GM12878 (cell line): ENCODE data around the gene PNMA6F. TPM values are rescaled to one million over a fixed set of nuclear protein-coding genes. Genes with fewer than 3 reads are reported as not detected.

Experiments used
- ATAC-seq: fragments of 200-7000 bp; cut with Tn5 transposase; 3 replicates; pipeline ENCODE4 v1.9.1; 2020; ENCODE audit warnings: mild to moderate bottlenecking, moderate library complexity
- BruUV-seq: library from RNA; stranded (reverse); fragments of 400-500 nt; replicated peaks from 2 replicates; lab custom pipeline; 2021; lab: Mats Ljungman, UMichigan
- CTCF ChIA-PET: fragments of 300-600 bp; sonication (Branson Sonifier 250); formaldehyde crosslinking; extraction: SDS; loops from one replicate; lab custom pipeline; 2021; ENCODE audit warnings: inconsistent platforms; lab: Yijun Ruan, JAX
- POLR2A ChIA-PET: fragments of 350-600 bp; formaldehyde crosslinking; extraction: SDS; loops from one replicate; lab custom pipeline; 2021; ENCODE audit warnings: inconsistent platforms; lab: Charles Lee
- RAD21 ChIA-PET: fragments of 300-600 bp; sonication (Branson Sonifier 250); formaldehyde crosslinking; loops from one replicate; lab custom pipeline; 2023; ENCODE audit warnings: antibody characterized with exemption; ENCODE audit not compliant: unreplicated experiment; lab: Charles Lee
- SMC1A ChIA-PET: fragments of 300-600 bp; sonication (Branson Sonifier 250); formaldehyde crosslinking; loops from one replicate; lab custom pipeline; 2023; ENCODE audit not compliant: unreplicated experiment, uncharacterized antibody; lab: Charles Lee
- DNase-seq: peaks from one replicate; pipeline ENCODE4 v3.0.0-alpha.2; 2011; ENCODE audit warnings: low read depth, low spot score
- FAIRE-seq: peaks from 3 replicates; lab custom pipeline; 2011; peaks lifted over from hg19 to GRCh38; lab: Jason Lieb, UNC
- H2AFZ ChIP-seq: 2 replicates; pipeline ENCODE4 v1.6.0; 2011; ENCODE audit warnings: low read depth, low read length, control low read depth; ENCODE audit not compliant: control insufficient read depth
- H3K27ac ChIP-seq: 2 replicates; pipeline ENCODE4 v1.5.1; 2011; ENCODE audit warnings: control low read depth; ENCODE audit not compliant: control insufficient read depth, insufficient read depth
- H3K27me3 ChIP-seq, 2 experiments: replicated peaks in 1 of 2; 2 replicates each; pipeline versions ENCODE4 v1.6.0 to v1.6.1; 2011; ENCODE audit warnings: low read length in 1 of 2; ENCODE audit not compliant: control insufficient read depth in 2 of 2, insufficient read depth in 2 of 2
- H3K36me3 ChIP-seq, 2 experiments: 2 replicates each; pipeline ENCODE4 v1.5.1; 2011; ENCODE audit warnings: low read length in 1 of 2; ENCODE audit not compliant: control insufficient read depth in 2 of 2, insufficient read depth in 2 of 2
- H3K4me1 ChIP-seq: 2 replicates; pipeline ENCODE4 v1.6.1; 2011; ENCODE audit warnings: mild to moderate bottlenecking, low read length, moderate library complexity, mixed read lengths; ENCODE audit not compliant: control insufficient read depth, insufficient read depth
- H3K4me2 ChIP-seq: 2 replicates; pipeline ENCODE4 v1.6.0; 2011; ENCODE audit warnings: control low read depth; ENCODE audit not compliant: control insufficient read depth, insufficient read depth
- H3K4me3 ChIP-seq: fragments of 200-600 bp; sonication (generic); 2 replicates; pipeline ENCODE4 v1.5.1; 2016
- H3K79me2 ChIP-seq: 2 replicates; pipeline ENCODE4 v1.6.0; 2011; ENCODE audit warnings: low read length; ENCODE audit not compliant: control insufficient read depth, insufficient read depth
- H3K9ac ChIP-seq: 2 replicates; pipeline ENCODE4 v1.8.0; 2011; ENCODE audit warnings: low read length, control low read depth, mixed read lengths; ENCODE audit not compliant: control insufficient read depth, insufficient read depth
- H3K9me3 ChIP-seq: replicated peaks from 3 replicates; pipeline ENCODE4 v1.5.1; 2011; ENCODE audit warnings: mild to moderate bottlenecking, low read length; ENCODE audit not compliant: control insufficient read depth, insufficient read depth
- H4K20me1 ChIP-seq: 2 replicates; pipeline ENCODE4 v1.6.0; 2011; ENCODE audit not compliant: control insufficient read depth, insufficient read depth
- BCL11A ChIP-seq: IDR thresholded peaks from 2 replicates; pipeline ENCODE4 v1.6.1; 2011; ENCODE audit warnings: low read depth, low read length
- CHD1 ChIP-seq: IDR thresholded peaks from 2 replicates; pipeline ENCODE4 v1.6.1; 2012; ENCODE audit warnings: low read depth, low read length, improper control_type of control experiment
- LARP7 ChIP-seq: fragments of 450-650 bp; IDR thresholded peaks from 2 replicates; pipeline ENCODE4 v1.6.1; 2017; ENCODE audit warnings: mild to moderate bottlenecking
- MEF2B ChIP-seq: fragments of 450-650 bp; IDR thresholded peaks from 2 replicates; pipeline ENCODE4 v1.6.1; 2018; ENCODE audit warnings: mild to moderate bottlenecking, moderate library complexity; ENCODE audit not compliant: partially characterized antibody, poor library complexity, severe bottlenecking
- PAX8 ChIP-seq: fragments of 450-650 bp; IDR thresholded peaks from 2 replicates; pipeline ENCODE4 v1.6.1; 2017; ENCODE audit warnings: mild to moderate bottlenecking, moderate library complexity
- RAD21 ChIP-seq: IDR thresholded peaks from 2 replicates; pipeline ENCODE4 v1.6.1; 2011; ENCODE audit warnings: mild to moderate bottlenecking, low read depth, low read length, moderate library complexity; ENCODE audit not compliant: insufficient read depth
- SMARCA5 ChIP-seq: fragments of 450-650 bp; IDR thresholded peaks from 2 replicates; pipeline ENCODE4 v1.6.1; 2017; ENCODE audit warnings: mild to moderate bottlenecking
- SP1 ChIP-seq: IDR thresholded peaks from one replicate; pipeline ENCODE4 v1.6.1; 2011; ENCODE audit warnings: low read depth, low read length
- ZSCAN29 ChIP-seq: fragments of 450-650 bp; IDR thresholded peaks from 2 replicates; pipeline ENCODE4 v1.6.1; 2017; ENCODE audit warnings: mild to moderate bottlenecking, moderate library complexity
- WGBS: methylation state at CpG from one replicate; pipeline ENCODE4 v1.1.6; 2016; ENCODE audit warnings: low lambda C conversion rate; ENCODE audit not compliant: insufficient replicate concordance, insufficient coverage; ENCODE audit errors: missing lambda C conversion rate; 5-methylcytosine and 5-hydroxymethylcytosine counted together
- in situ Hi-C: fragments of 300-500 bp; cut with MboI; formaldehyde crosslinking; loops from 9 replicates; pipeline ENCODE4 v1.14.3; 2018; ENCODE audit warnings: mixed read lengths
- intact Hi-C: fragments of 100-400 bp; cut with micrococcal nuclease; formaldehyde crosslinking; loops from one replicate; pipeline ENCODE4 v1.14.2; 2022; ENCODE audit not compliant: unreplicated experiment
- polyA plus RNA-seq, 11 experiments: library from polyadenylated mRNA; depleted of rRNA in 4 of 11; unstranded in 6 of 11; stranded (reverse) in 5 of 11; fragments of >200 nt; fragmentation: Nextera tagmentation in 4 of 11; fragmentation: Illumina TruSeq in 1 of 11; extraction: Ambion mirVana in 4 of 11; extraction: Trizol in 1 of 11; gene quantifications; 1 replicate in 1 of 11; 2 replicates in 10 of 11; pipeline versions ENCODE4 v1.2.1 to v1.2.3, GENCODE V29; 2011 to 2016; ENCODE audit warnings: inconsistent platforms in 2 of 11, missing spikeins in 2 of 11, low read depth in 1 of 11
- total RNA-seq, 4 experiments: library from RNA; depleted of rRNA in 3 of 4; stranded (reverse); fragments of >200 nt in 3 of 4; fragmentation: Illumina TruSeq in 1 of 4; extraction: Trizol in 1 of 4; gene quantifications; 2 replicates each; pipeline versions ENCODE4 v1.2.1 to v1.2.3, GENCODE V29; 2013 to 2021

The PNMA6F gene
- total and polyA plus RNA-seq, 10 of the 15 experiments (the other 5 are each of a cell fraction or from before 2014, with no cell fraction given), result not detected

DNA sequence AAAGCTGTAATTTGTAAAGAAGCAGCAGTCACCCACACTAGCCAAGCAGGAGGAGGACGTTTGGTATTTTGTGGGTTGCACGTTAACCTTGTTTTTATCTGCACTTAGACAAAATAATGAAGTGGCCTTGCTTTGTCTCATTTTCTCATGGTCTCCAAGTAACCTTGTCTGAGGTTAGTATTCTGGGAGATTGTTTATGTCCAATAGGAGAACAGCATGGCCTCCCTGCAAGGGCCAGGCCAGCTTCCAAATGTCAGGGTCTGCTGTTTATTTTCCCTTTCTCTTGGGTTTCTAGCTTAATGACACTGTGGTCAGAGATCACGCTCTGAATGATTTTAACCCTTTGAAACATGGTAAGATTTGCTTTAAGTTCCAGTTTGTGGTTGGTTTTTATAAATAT, 49.7 kb upstream of the PNMA6F start (continued):
- TF ChIP-seq BCL11A (no peak), SP1 (no peak), PAX8 (no peak)

GRCh38 chrX:153370293-153371055, 48.9 kb upstream of the PNMA6F start:
- Histone ChIP-seq H3K79me2 (no peaks in the 10 kb centered on the region), H2AFZ (no peak overlapping the region; the same call in 1 of the 2 replicates), H3K27ac (no peak overlapping the region), H3K9ac (no peak overlapping the region), H4K20me1 (no peaks in the 10 kb centered on the region), H3K4me1 (no peaks in the 10 kb centered on the region; the same call in 1 of the 2 replicates), H3K27me3 (no peaks in the 10 kb centered on the region), H3K36me3 (no peaks in the 10 kb centered on the region), H3K9me3 (no peaks in the 10 kb centered on the region; the same call in 2 of the 3 replicates), H3K4me3 (no peak overlapping the region), H3K4me2 (no peak overlapping the region)
- DNase-seq (no peak), ATAC-seq (no peak), FAIRE-seq (no peak)
- ChIA-PET SMC1A (no interaction called here), RAD21 (no interaction called here), POLR2A (no interaction called here), CTCF (interaction anchor here (1.1 kb wide), 1 partner anchor 11 kb away, joined by 3 read pairs; no protein-coding TSS in a partner anchor)
- in situ Hi-C loops, result no loop called here
- BruUV-seq, result no TSS peak
- TF ChIP-seq RAD21 (no peak), MEF2B (no peak), ZSCAN29 (no peak), LARP7 (no peak), CHD1 (no peak), SMARCA5 (no peak)
- intact Hi-C loops, result no loop called here
- 11% methylated on average over 8 of the region's 8 CpGs for WGBS
